NK-92 treated with Interleukin-12 subunit alpha and Interleukin-12 subunit beta, amount 100 ng/mL, for 24 hours (cell line): ENCODE data around the gene SV2C.
"Not testable (repeated sequence)": the region's sequence is repeated elsewhere in the genome, so short reads cannot be mapped to it uniquely, and the experiment has no call there.

Experiments used
- DNase-seq: peaks from one replicate; lab custom pipeline; 2025; lab: John Stamatoyannopoulos, UW

The SV2C gene

DNA sequence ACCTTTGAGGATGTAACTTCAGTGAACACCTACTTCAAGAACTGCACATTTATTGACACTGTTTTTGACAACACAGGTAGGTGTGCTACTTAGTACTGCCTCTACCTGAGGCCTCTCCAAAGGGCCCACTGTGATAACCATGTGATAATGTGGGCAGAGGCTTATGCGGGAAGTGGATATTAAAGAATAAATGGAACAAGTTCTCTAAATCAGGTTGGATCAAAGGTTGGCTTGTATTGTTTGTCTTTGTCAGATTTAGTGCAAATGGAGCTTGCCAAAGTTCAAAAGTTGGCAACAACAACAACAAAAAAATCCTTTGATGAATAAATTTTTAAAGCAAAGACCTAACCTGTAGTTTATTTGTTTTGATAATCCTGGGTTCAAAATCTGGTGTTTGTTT is 215.7 kb downstream of the SV2C start:
- no peak for DNase-seq

DNA sequence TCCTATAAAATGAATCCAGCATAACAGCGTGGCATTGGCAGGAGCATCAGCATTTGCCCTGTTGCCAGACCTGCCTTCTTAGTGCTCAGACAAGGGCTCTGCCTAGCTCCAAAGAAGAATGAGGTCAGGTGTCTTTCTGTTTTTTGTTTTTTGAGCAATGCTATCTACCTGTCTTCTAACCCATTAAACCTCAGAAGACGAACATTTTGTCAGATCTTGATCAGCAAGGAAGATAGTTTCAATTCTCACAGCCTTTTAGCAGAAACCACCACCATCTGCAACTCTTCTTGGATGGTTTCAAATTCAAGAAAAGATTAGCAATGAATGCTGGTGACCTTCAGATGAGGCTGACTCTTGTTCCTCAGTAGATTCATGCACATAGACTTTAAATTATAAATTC is 216.4 kb downstream of the SV2C start:
- DNase-seq = no peak

DNA sequence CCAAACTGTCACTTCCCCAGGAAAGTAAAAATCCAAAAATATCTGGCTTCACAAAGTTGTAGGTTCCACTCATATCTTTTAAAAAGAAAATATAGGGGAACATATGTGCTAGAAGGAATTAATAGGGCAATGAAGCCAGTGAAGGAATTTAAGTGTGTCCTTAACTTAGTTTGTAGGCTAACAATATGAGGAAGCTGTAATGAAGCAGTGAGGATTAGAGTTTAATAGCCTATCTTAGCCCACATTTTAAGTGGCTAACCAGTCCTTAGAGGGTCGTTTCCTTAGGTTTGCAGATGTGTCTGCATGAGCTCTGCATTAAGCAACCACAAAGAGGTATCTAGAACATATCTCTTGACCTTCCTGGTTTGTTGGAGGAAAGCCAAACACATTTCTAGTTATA is 218.7 kb downstream of the SV2C start:
- DNase-seq = not testable (repeated sequence)

DNA sequence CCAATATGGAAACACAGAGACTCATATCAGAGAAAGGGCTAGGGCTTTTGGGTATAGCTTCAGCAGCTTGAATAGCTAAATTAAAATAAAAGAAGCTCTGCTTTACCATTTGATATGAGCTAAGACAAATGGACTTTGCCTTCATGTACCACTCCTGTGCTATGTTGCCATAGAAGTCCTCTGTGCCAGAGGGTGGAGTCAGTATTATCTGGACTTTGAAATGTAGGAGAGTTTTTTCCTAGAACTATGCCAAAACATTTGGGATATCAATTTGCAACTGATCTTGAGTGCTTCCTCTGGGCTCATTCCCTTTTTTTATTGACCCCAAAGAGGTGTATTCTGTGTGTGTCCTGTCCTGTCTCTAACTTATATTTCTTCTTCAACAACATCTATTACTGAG is 219.5 kb downstream of the SV2C start:
- DNase-seq = not testable (repeated sequence)

DNA sequence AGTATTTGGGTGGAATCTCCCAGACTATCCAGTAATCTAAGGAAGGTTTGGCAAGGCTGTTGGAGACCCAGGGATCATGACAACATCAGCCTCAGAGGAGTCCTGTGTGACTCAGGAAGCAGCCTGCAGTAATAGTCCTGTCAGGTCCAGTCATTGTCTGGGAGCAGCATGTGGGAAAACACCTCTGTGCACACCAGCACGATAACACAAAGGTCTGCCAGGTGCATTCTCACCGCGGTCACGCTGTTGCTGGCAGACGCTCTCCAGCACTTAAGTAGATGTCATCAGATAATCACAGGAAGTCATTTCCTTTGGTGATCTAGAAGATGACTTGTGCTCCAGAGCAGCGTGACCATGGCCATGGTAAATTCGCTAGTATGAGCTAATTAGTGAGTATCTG is 220.7 kb downstream of the SV2C start:
- DNase-seq = peak; percentile 11

DNA sequence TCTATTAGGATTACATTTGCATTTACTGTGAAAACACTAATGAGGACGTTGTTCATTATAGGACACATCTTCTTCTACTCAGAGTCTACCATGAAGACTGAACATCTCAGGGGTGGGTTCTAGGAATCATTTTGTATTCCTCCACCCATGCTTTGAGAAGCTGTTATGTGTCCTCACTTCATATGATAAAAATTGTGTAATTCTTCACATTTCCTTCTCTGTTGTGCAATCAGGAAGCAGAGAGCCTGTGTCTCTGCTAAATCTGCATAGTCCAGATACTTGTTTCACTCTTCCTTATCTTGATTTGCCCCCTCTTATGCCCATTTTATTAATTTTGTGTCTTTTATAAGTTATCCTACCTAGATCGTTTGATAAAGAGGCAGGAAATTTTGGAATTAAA is 222.1 kb downstream of the SV2C start:
- no peak for DNase-seq

DNA sequence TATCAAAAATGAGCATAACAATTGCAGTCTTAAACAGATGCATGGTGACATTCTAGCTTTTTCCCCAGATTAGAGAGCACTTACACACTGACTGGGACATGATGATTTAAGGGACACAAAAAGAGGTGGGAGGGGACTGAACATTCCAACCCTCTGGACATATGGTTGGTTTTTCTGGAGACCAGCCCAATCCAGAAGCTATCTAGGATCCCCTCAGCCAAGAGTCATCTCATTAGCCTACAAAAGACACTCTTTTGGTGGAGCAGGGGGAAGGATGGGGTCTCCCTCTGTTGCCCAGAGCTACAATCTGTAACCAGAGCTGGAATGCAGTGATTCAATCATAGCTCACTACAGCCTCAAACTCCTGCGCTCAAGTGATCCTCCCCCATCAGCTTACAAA is 222.6 kb downstream of the SV2C start:
- no peak for DNase-seq

DNA sequence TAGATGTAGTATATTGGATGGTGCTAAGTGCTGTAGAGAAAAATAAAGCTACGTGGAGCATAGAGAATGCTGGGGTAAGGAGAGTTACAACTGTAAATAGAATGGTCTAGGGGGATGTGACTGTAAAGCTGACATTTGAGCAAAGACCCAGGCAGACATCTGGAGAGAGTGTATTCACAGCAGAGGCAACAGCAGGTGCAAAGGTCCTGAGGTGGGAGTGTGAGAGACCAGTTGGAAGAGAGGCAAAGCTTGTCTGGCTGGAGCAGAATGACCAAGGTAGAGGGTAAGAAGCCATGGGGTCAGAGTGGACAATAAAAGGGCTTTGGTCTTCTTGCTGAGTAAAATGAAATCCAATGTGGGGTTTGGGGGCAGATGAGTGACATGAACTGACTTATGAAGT is 227.0 kb downstream of the SV2C start:
- no peak for DNase-seq

DNA sequence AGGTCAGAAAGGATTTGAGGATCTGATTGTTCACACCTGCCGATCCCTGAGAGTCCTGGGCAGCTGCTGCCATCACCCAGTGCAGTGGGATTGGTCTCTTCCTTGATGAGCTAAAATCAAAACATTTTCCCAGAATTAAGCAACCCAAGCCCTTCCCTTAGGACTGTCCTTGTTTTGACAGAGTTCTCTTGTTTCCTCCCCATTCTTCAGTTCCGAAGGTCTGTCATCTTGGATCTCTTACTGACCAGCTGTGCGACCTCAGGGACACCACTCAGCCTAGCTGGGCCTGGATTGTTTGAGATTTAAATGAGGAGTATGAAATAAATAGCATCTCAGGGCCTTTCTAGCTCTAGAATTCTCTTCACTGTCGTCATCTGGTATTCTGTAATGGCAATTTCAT is 229.6 kb downstream of the SV2C start:
- DNase-seq = no peak

DNA sequence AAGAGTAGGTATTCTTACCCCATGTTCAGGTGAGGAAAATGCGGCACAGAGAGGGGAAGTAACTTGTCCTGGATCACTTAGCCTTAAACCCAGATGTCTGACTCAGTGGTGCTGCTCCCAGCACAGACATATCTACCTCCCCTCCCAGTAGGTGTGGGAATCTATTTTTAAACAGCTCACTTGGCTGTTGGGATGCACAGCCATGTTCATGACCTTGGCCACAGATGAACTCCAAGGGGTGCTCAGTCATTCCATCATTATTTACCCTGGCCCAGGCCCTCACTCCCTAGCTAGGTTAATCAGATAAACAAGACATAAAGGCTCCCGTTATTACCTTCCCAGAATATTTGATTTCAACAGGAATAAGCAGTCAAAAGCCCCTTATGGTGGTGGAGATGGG is 231.5 kb downstream of the SV2C start:
- DNase-seq = no peak

DNA sequence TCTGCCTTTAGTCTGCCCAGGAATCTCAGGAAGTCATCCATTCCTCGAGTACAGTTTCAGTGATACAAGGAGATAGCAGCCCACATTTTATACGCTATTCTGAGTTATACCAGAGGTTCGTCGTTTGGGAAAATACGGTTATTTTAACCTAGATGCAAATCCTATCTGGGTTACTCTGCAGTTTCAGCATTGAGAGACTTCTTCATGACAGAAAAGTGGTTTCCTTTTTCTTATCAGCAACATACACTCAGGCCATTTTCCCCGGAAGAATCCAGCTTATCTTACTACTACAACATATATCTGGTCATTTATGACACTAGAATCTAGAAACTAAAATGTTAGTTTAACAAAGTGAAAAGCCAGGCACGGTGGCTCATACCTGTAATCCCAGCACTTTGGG is 236.5 kb downstream of the SV2C start:
- no peak for DNase-seq

DNA sequence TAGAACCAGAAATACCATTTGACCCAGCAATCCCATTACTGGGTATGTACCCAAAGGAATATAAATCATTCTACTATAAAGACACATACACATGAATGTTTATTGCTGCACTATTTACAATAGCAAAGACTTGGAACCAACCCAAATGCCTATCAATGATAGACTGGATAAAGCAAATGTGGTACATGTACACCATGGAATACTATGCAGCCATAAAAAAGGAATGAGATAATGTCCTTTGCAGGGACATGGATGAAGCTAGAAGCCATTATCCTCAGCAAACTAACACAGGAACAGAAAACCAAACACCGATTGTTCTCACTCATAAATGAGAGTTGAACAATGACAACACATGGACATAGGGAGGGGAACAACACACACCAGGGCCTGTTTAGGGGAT is 240.3 kb downstream of the SV2C start:
- not testable (repeated sequence) for DNase-seq

DNA sequence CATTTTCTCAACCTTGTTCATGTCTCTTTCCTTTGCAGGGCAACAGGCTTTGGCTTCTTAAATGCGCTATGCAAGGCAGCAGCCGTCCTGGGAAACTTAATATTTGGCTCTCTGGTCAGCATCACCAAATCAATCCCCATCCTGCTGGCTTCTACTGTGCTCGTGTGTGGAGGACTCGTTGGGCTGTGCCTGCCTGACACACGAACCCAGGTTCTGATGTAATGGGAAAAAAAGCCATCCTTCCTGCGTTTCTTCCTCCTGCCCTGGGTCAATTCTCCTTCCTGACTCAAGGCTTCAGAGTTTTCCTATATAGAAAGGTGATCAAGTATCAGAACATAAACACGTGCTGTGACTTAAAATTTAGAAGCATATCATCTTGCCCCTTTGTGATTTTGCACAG is 242.1 kb downstream of the SV2C start:
- DNase-seq = no peak

DNA sequence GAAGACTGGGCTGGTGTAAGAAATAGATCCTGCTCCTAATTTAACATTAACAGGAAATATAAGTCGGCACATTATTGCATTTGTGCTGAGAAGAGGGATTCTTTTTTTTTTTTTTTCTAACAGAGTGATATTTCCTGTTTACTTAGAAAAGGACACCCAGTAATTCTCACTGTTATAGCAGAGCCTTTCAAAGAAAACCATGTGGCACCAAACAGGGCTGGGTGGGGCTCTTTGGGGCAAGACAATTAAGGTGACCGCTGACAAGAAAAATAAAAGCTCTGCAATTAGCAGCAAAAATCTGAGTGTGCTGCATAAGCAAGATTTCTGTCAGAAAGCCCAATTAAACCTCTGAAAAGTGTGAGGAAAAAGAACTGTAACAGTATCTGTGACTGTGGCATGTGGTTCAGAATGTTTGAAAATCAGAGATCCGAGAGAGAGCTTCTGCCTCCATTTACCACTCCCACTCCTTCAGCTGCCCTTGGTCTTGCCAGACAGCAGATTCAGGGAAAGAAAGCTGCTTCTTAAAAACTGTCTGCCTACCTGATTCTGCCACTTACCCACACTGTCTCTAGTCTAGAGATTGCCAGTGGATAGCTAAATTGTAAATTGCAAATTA is 242.8 kb downstream of the SV2C start:
- DNase-seq = peak; percentile 17

DNA sequence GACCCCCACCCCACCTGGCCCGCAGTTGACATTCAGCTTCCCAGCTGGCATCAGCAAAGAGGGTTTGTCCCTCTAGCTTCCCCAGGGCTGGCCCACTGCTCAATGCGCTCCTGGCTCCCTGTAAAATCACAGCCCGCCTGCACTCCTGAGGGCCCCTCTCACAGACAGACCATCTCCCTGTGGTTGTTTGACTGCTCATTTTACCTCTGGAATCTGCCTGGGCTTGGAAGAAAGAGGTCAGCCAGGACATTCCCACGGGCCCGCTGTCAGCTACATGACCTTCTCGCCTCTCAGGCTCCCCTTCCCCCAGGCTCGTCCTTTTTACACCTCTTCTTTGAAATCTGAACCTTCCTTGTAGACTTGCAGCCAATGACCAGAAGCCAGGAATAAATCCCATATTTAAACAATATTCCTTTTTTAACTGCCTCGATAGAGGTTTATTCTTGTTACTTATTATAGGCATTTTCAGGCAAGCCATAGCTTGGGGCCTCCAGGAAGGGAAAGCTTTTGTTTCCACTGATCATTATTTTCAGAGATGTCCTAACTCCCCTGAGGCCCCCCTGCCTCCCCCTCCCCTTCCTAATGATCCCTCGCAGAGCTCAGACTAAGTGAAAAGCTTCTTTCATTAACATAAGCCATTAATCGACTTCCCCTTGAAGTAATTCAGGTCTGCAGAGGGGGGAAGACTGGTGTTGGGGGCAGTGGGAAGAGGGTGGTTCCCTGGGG is 243.6 kb downstream of the SV2C start:
- no peak for DNase-seq

DNA sequence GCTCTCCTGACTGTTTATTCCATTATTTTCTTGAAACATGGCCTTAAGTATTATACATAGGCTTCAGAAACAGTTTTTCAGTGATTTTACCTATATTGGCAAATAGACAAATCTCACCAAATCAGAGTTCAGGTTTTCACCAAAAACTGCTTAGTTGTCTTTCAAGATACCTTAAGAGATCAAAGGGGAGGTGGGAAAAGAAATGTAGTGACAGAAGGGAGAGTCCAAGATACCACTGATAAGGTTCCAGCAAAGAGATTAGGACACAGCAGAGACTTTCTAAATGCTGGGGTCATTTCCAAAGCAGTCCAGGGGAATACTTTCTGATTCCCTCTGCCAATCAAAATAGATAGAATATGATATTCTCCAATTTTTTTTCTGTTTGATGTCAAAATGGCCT is 246.2 kb downstream of the SV2C start:
- DNase-seq = no peak

DNA sequence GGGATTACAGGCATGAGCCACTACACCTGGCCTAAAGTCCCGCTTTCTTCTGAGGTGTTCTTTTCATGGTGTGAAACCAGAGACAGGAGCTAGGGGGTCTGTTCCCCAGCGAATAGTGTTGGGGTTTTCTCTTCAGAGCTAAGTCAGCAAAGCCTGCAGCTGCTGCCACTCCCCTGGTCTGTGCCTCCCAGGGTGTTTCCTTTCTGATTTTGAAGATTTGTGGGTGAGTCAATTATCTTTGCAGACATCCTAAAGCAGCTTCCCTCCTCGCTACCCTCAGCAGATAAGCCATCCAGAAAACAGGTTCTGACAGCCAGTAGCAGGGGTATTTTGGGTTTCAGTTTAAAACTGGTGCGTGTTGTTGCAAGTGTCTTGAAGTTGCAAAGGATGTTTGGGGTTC is 247.9 kb downstream of the SV2C start:
- DNase-seq = no peak

DNA sequence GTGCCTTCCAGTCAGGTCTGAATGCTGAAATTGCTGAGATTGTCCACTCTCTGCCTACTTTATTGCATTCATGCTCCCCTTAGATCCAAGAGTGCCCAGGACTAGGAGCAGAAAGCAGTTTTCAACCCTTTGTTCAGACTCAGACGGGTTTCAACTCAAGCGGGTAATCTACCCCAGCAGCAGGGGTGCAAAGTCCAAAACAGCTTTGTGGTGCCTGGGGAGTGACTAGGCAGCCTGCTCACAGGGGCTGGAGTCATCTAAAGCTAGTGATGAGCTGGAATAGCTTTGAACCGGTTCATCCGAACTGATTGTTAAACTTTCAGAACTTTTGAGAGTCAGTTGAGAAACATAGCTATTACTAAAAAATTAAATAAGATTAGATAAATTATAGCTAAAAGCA is 248.9 kb downstream of the SV2C start:
- DNase-seq = no peak

DNA sequence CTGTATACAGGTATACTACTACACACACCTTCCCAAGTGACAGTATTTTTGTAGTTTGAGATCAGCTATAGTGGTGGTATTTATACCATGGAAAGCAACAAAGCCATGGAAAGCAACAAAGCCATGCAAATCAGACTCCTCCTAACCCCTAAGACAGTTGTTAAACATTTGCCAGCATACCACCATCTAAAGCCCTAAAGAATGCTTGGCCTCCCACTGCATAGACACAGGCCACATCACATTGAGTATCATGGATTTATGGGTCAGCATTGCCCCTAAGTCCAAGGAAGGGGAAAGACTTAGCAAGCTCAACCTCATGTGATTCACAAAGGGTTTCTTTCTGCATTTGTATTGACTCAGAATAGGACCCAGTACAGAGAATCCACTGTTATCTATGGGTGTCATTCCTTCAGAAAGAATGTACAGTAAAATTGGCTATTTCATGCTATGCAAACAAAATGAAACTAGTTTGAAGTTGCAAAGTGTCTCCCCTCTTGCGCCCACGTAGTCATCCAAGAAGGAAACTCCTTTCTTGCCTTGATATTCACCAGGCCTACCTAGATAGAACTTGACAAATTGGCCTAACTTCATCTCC is 249.5 kb downstream of the SV2C start:
- no peak for DNase-seq

DNA sequence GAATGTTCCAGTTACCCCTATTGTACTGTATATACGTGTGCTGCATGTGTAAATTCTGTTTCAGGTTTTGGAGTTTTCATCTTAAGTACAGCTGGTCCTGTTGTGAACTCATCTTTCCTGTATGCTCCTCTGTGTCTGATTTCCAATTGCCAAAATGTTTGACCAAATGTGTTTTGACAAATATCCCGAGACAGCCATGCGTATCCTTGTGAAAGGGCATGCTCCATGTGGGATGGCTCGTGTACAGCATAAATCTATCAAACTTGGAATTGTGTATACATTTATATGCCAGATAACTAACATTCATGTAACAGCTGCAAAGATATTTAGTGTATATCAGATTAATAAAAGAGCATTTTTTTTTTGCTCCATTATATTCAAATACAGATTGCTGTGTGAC is 250.4 kb downstream of the SV2C start:
- DNase-seq = no peak

DNA sequence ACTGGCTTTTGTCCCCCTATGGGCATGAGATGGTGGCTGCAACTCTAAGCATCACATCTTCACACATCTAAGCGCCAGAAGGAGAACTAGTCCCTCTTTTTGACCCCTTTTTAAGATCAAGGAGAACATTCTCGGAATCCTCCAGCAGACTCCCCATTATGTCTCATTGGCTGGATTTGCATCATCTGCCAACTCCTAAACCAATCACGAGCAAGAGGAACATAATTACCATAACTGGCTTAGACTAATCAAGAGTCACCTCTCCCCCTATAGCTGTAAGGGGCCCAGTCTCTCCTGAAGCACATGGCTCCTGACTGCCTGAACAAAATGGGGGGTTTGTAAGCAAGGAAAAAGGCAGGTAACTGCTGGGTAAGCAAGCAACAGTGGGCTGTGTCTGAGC is 251.4 kb downstream of the SV2C start:
- no peak for DNase-seq

DNA sequence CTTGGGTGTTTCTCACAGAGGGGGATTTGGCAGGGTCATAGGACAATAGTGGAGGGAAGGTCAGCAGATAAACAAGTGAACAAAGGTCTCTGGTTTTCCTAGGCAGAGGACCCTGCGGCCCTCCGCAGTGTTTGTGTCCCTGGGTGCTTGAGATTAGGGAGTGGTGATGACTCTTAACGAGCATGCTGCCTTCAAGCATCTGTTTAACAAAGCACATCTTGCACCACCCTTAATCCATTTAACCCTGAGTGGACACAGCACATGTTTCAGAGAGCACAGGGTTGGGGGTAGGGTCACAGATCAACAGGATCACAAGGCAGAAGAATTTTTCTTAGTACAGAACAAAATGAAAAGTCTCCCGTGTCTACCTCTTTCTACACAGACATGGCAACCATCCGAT is 252.3 kb downstream of the SV2C start:
- DNase-seq = not testable (repeated sequence)

DNA sequence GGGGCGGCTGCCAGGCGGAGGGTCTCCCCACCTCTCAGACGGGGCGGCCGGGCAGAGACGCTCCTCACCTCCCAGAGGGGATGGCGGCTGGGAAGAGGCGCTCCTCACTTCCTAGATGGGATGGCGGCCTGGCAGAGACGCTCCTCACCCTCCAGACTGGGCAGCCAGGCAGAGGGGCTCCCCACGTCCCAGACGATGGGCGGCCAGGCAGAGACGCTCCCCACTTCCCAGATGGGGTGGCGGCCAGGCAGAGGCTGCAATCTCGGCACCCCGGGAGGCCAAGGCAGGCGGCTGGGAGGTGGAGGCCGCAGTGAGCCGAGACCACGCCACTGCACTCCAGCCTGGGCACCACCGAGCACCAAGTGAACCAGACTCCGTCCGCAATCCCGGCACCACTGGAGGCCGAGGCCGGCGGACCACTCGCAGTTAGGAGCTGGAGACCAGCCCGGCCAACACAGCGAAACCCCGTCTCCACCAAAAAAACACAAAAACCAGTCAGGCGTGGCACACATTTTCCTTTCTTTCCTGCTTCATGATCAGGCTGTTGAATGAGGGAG is 253.1 kb downstream of the SV2C start:
- not testable (repeated sequence) for DNase-seq
